ENCODE data around the gene TBC1D7.
A peak's percentile ranks its signal among the peaks of the same experiment; 100 is the strongest.

The TBC1D7 gene

DNA sequence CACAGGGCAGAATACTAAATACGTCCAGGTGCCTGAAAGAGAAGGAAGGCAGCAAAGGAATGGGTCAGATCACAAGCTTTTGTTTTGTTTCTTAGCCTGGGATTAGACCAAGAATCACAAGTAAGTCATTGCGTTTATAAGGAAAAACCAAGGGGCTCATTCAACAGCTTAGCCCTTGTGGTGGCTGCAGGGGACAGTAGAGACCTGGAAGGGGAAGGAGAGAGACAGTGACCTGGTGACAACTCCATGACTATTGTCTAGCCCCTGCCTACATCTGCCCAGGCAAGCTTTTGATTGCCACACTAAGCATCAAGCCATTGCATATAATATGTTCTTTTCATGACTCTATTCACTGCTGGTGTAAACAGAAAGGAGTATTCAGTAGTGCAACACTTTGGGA is 30.2 kb upstream of the TBC1D7 start:
- no peak overlapping the region for H3K4me3 ChIP-seq (ENCODE audit: control insufficient read depth, low read depth, low read length)
- TF ChIP-seq, protein P1, sequence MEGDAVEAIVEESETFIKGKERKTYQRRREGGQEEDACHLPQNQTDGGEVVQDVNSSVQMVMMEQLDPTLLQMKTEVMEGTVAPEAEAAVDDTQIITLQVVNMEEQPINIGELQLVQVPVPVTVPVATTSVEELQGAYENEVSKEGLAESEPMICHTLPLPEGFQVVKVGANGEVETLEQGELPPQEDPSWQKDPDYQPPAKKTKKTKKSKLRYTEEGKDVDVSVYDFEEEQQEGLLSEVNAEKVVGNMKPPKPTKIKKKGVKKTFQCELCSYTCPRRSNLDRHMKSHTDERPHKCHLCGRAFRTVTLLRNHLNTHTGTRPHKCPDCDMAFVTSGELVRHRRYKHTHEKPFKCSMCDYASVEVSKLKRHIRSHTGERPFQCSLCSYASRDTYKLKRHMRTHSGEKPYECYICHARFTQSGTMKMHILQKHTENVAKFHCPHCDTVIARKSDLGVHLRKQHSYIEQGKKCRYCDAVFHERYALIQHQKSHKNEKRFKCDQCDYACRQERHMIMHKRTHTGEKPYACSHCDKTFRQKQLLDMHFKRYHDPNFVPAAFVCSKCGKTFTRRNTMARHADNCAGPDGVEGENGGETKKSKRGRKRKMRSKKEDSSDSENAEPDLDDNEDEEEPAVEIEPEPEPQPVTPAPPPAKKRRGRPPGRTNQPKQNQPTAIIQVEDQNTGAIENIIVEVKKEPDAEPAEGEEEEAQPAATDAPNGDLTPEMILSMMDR (conservative IDR thresholded peaks at IDR 0.05; ENCODE audit: control insufficient read depth, insufficient read depth, low read depth, low read length): no peak
- no peak for DNase-seq (ENCODE audit: low read depth)

DNA sequence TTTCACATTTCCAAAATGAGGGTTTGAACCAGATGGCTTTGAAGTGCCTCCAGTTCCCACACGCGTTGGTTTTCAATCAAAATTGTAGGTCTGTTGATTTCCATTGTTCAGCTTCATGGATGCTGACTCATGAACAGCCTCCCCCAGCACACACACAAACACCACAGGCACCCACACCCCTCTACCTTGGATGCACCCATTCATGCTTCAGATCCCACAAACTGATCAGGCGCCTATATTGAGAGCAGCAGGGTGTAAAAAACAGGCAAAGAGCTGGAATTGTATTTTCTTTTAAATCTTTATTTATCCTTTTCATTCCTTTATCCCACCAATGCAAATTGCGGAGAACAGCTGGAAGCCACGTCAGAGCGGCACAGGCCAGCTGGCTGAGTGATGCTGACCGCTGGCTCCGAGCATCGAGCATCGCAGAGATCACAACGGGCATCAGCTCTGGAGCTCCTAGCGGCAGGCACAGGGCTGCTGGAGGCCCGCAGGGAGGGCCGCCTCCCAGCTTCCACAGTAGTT is 29.3 kb upstream of the TBC1D7 start:
- no peak overlapping the region for H3K4me3 ChIP-seq (ENCODE audit: control insufficient read depth, low read depth, low read length)
- peak; percentile 53 for DNase-seq (ENCODE audit: low read depth)
- TF ChIP-seq, protein P1 (conservative IDR thresholded peaks at IDR 0.05; ENCODE audit: control insufficient read depth, insufficient read depth, low read depth, low read length): no peak

DNA sequence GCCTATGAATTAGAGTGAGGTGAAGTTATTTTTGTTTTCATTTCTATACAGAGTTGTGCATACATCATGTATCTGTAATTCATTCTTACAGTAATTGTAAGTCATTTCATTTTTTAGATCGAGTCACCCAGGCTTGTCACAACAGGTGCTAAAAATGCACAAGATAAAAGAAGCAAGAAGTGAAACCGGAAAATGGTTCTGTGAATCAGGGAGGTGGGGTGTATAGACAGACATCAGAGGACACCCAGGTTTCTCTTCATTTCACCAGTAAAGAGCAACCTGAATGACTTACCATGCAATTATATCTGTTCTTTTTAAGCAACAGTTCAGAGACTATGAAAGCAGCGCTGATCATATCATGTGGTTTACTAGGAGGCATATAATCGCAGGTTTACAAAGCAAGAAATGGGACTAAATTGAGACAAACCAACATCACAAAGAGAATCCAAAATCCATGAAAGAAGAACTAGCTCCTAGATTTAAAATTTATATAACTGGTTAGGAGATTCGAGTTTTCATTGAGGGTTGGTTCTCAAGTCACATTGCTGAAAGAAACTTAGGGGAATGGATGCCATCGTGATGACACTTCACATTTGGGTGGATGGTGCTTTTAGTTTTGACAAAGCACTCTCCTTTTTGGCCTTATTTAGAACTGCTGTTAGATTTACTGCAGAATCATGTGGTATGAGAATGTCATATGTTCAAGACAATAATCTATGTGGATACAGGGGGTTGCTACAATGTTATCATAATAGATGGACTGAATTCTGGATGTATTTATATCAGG is 27.9 kb upstream of the TBC1D7 start:
- TF ChIP-seq, protein P1 (conservative IDR thresholded peaks at IDR 0.05; ENCODE audit: control insufficient read depth, insufficient read depth, low read depth, low read length): no peak
- DNase-seq (ENCODE audit: low read depth): no peak
- H3K4me3 ChIP-seq (ENCODE audit: control insufficient read depth, low read depth, low read length): no peak overlapping the region

- H3K4me3 ChIP-seq (ENCODE audit: control insufficient read depth, low read depth, low read length): no peak overlapping the region
- peak; percentile 91 for DNase-seq (ENCODE audit: low read depth)
- TF ChIP-seq, protein P1 (conservative IDR thresholded peaks at IDR 0.05; ENCODE audit: control insufficient read depth, insufficient read depth, low read depth, low read length): no peak
Measured at GRCh38 chr6:13355043-13355945, 27.0 kb upstream of the TBC1D7 start.

GRCh38 chr6:13354331-13355042 is 26.1 kb upstream of the TBC1D7 start:
- peak; percentile 51 for DNase-seq (ENCODE audit: low read depth)
- TF ChIP-seq, protein P1 (conservative IDR thresholded peaks at IDR 0.05; ENCODE audit: control insufficient read depth, insufficient read depth, low read depth, low read length): no peak
- H3K4me3 ChIP-seq (ENCODE audit: control insufficient read depth, low read depth, low read length): no peak overlapping the region

GRCh38 chr6:13352165-13352564 is 23.8 kb upstream of the TBC1D7 start:
- no peak for DNase-seq (ENCODE audit: low read depth)
- TF ChIP-seq, protein P1 (conservative IDR thresholded peaks at IDR 0.05; ENCODE audit: control insufficient read depth, insufficient read depth, low read depth, low read length): no peak

More at GRCh38 chr6:13352165-13352564, 23.8 kb upstream of the TBC1D7 start:
- no peak overlapping the region for H3K4me3 ChIP-seq (ENCODE audit: control insufficient read depth, low read depth, low read length)
